ENCODE data around the gene UEVLD.

DNA sequence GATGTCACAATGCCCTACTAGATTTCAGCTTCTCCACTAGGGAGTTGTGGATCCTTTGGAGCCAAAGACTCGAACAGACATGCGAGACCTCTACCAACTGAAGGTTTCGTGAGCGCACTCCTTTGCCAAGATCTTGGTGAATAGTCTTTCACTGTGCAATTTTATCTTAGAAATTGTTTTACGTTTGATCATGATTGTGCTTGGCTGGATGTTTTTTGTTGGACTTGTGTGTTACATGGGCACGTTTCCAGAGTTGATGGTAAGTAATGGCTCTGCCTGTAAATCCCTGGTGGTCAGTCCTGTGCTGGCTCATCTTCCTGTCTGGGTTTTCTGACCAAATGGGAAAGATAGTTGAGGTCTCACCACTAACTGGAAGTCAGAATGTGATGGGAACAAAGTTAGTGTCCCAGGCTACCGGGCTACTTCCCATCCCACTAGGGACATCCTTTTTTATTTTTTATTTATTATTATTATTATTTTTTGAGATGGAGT is 11.3 kb upstream of the UEVLD start, which contains the start of gene MISFA:
- TF ChIP-seq, protein P1, sequence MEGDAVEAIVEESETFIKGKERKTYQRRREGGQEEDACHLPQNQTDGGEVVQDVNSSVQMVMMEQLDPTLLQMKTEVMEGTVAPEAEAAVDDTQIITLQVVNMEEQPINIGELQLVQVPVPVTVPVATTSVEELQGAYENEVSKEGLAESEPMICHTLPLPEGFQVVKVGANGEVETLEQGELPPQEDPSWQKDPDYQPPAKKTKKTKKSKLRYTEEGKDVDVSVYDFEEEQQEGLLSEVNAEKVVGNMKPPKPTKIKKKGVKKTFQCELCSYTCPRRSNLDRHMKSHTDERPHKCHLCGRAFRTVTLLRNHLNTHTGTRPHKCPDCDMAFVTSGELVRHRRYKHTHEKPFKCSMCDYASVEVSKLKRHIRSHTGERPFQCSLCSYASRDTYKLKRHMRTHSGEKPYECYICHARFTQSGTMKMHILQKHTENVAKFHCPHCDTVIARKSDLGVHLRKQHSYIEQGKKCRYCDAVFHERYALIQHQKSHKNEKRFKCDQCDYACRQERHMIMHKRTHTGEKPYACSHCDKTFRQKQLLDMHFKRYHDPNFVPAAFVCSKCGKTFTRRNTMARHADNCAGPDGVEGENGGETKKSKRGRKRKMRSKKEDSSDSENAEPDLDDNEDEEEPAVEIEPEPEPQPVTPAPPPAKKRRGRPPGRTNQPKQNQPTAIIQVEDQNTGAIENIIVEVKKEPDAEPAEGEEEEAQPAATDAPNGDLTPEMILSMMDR (IDR thresholded peaks at IDR 0.05; ENCODE audit: low read depth, low read length, missing input control) = no peak
- TF ChIP-seq, protein P2, sequence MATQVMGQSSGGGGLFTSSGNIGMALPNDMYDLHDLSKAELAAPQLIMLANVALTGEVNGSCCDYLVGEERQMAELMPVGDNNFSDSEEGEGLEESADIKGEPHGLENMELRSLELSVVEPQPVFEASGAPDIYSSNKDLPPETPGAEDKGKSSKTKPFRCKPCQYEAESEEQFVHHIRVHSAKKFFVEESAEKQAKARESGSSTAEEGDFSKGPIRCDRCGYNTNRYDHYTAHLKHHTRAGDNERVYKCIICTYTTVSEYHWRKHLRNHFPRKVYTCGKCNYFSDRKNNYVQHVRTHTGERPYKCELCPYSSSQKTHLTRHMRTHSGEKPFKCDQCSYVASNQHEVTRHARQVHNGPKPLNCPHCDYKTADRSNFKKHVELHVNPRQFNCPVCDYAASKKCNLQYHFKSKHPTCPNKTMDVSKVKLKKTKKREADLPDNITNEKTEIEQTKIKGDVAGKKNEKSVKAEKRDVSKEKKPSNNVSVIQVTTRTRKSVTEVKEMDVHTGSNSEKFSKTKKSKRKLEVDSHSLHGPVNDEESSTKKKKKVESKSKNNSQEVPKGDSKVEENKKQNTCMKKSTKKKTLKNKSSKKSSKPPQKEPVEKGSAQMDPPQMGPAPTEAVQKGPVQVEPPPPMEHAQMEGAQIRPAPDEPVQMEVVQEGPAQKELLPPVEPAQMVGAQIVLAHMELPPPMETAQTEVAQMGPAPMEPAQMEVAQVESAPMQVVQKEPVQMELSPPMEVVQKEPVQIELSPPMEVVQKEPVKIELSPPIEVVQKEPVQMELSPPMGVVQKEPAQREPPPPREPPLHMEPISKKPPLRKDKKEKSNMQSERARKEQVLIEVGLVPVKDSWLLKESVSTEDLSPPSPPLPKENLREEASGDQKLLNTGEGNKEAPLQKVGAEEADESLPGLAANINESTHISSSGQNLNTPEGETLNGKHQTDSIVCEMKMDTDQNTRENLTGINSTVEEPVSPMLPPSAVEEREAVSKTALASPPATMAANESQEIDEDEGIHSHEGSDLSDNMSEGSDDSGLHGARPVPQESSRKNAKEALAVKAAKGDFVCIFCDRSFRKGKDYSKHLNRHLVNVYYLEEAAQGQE (IDR thresholded peaks at IDR 0.05) = no peak
- no peak for TF ChIP-seq EGR1 (IDR thresholded peaks at IDR 0.05; ENCODE audit: low read depth in 2 of 2)
- no peak for TF ChIP-seq GABPA (IDR thresholded peaks at IDR 0.05 in 1 of 2, conservative IDR thresholded peaks at IDR 0.05 in 1 of 2)
- TF ChIP-seq JUND (IDR thresholded peaks at IDR 0.05) = no peak
- TF ChIP-seq SP1 (IDR thresholded peaks at IDR 0.05) = no peak
- TF ChIP-seq RAD21 (IDR thresholded peaks at IDR 0.05) = no peak
- no peak for TF ChIP-seq FOXA1 (IDR thresholded peaks at IDR 0.05)
- no peak for TF ChIP-seq MAX (IDR thresholded peaks at IDR 0.05)
- no peak for TF ChIP-seq TAF1 (conservative IDR thresholded peaks at IDR 0.05)
- no peak for TF ChIP-seq HNF4G (IDR thresholded peaks at IDR 0.05)
